Thyroid gland (tissue), 4 donors: ENCODE measurements around the gene TGFB1. TPM values are rescaled to one million over a fixed set of nuclear protein-coding genes. Genes with fewer than 3 reads are reported as not detected.

Experiments
- DNase-seq, 2 donors: peaks; one replicate each; pipeline ENCODE4 v3.0.0-alpha.2; 2019
- H3K27ac ChIP-seq, 3 donors: fragments of 200-600 bp; sonication (generic); 1 replicate in 2 of 3; 2 replicates in 1 of 3; pipeline ENCODE4 v1.5.1; 2016 to 2019; ENCODE audit warnings: mild to moderate bottlenecking in 1 of 3, moderate library complexity in 1 of 3
- H3K27me3 ChIP-seq: fragments of 200-600 bp; sonication (generic); one replicate; pipeline ENCODE4 v1.5.1; 2019
- H3K36me3 ChIP-seq, 2 donors: fragments of 200-600 bp; sonication (generic); one replicate each; pipeline ENCODE4 v1.5.1; 2016 to 2019
- H3K4me1 ChIP-seq, 2 donors: fragments of 200-600 bp; sonication (generic); one replicate each; pipeline ENCODE4 v1.5.1; 2017 to 2019
- H3K4me3 ChIP-seq, 3 donors: fragments of 200-600 bp; sonication (generic); replicated peaks in 1 of 3; 1 replicate in 2 of 3; 2 replicates in 1 of 3; pipeline ENCODE4 v1.5.1; 2016; ENCODE audit warnings: mild to moderate bottlenecking in 1 of 3
- H3K9me3 ChIP-seq: fragments of 200-600 bp; sonication (generic); one replicate; pipeline ENCODE4 v1.5.1; 2017
- POLR2A ChIP-seq, 2 donors: fragments of 450-650 bp; IDR thresholded peaks; one replicate each; pipeline ENCODE4 v1.6.1; 2017; ENCODE audit warnings: antibody characterized with exemption in 2 of 2, mild to moderate bottlenecking in 2 of 2, moderate library complexity in 1 of 2
- WGBS, 2 donors: methylation state at CpG; one replicate each; pipeline ENCODE4 v1.1.5; 2017; 5-methylcytosine and 5-hydroxymethylcytosine counted together
- intact Hi-C: fragments of 100-400 bp; cut with DNase I; formaldehyde crosslinking; loops from one replicate; pipeline ENCODE4 v1.15.1; 2023
- total RNA-seq, 4 donors: library from RNA; depleted of rRNA; stranded (reverse); fragments of >200 nt; gene quantifications; one replicate each; pipeline ENCODE4 v1.2.3, GENCODE V29; 2016
- TF ChIP-seq, protein P1 (sequence below), 6 experiments: fragments of 200-600 bp in 3 of 6; fragments of 450-650 bp in 3 of 6; sonication (generic) in 3 of 6; IDR thresholded peaks; one replicate each; pipeline ENCODE4 v1.5.1; 2016 to 2019; ENCODE audit warnings: antibody characterized with exemption in 6 of 6, mild to moderate bottlenecking in 2 of 6, inconsistent platforms in 1 of 6, moderate library complexity in 1 of 6

The TGFB1 gene
- total RNA-seq, 4 donors from 2014 or later = 9.6 to 13.7 (median 11.0) TPM

DNA sequence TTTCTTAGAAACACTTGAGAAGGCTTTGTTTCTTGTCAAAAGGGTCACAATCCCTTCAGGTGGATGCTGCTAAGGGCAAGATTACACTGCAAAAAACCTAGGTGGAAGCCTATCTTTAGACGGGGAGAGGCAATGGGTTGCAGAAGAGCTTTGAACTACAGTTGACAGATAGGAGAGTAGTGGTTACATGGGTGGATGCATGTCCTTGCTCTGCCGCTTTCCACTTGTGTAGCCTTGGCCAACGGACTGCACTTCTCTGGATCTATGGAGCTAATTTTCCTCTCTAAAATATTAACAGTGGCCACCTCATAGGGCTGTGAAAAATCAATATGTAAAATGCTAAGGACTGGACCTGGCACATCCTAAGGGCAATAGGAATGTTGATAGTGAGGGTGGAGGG, 44.9 kb upstream of the TGFB1 start:
- 25 to 34% methylated on average over 3 of the region's 3 CpGs for WGBS, 2 donors
- TF ChIP-seq, protein P1, sequence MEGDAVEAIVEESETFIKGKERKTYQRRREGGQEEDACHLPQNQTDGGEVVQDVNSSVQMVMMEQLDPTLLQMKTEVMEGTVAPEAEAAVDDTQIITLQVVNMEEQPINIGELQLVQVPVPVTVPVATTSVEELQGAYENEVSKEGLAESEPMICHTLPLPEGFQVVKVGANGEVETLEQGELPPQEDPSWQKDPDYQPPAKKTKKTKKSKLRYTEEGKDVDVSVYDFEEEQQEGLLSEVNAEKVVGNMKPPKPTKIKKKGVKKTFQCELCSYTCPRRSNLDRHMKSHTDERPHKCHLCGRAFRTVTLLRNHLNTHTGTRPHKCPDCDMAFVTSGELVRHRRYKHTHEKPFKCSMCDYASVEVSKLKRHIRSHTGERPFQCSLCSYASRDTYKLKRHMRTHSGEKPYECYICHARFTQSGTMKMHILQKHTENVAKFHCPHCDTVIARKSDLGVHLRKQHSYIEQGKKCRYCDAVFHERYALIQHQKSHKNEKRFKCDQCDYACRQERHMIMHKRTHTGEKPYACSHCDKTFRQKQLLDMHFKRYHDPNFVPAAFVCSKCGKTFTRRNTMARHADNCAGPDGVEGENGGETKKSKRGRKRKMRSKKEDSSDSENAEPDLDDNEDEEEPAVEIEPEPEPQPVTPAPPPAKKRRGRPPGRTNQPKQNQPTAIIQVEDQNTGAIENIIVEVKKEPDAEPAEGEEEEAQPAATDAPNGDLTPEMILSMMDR (IDR thresholded peaks at IDR 0.05) = no peak
- TF ChIP-seq POLR2A (IDR thresholded peaks at IDR 0.05) = no peak
- no peak for DNase-seq
- Histone ChIP-seq H3K4me1 (peaks cover 26 to 28% of the 10 kb centered on the region in 2 donors), H3K4me3 (peak overlapping the region in 2 of 3 donors; percentile 64 to 88), H3K36me3 (no peaks in the 10 kb centered on the region), H3K27me3 (no peaks in the 10 kb centered on the region), H3K9me3 (no peaks in the 10 kb centered on the region), H3K27ac (no peak overlapping the region)
- intact Hi-C loops = no loop called here

DNA sequence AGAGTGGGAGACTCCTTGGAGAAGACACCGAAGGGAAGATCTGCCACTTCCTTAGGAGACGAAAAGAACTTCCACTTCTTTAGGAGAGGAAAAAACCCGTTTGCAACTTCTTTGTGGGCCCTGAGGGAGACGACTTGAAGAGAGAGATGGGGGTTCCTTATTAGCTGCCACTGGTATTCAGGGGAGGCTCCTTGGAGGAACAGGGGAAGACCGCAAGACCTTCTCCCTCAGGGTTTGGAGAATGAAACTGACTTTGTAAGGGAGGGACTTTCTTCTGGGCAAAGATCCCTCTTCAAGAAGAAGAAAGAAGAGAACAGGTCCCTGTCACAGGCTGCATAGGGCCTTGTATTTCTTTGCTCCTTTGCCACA, 44.3 kb upstream of the TGFB1 start:
- no peak for DNase-seq
- Histone ChIP-seq H3K36me3 (no peaks in the 10 kb centered on the region), H3K27ac (peak overlapping the region; percentile 82 to 90 (median 88)), H3K27me3 (no peaks in the 10 kb centered on the region), H3K4me1 (peaks cover 21 to 23% of the 10 kb centered on the region in 2 donors), H3K9me3 (no peaks in the 10 kb centered on the region), H3K4me3 (peak overlapping the region; percentile 49 to 88 (median 64))
- 0% methylated on average over 5 of the region's 5 CpGs for WGBS, 2 donors
- no peak for TF ChIP-seq POLR2A (IDR thresholded peaks at IDR 0.05)
- intact Hi-C loops = no loop called here

DNA sequence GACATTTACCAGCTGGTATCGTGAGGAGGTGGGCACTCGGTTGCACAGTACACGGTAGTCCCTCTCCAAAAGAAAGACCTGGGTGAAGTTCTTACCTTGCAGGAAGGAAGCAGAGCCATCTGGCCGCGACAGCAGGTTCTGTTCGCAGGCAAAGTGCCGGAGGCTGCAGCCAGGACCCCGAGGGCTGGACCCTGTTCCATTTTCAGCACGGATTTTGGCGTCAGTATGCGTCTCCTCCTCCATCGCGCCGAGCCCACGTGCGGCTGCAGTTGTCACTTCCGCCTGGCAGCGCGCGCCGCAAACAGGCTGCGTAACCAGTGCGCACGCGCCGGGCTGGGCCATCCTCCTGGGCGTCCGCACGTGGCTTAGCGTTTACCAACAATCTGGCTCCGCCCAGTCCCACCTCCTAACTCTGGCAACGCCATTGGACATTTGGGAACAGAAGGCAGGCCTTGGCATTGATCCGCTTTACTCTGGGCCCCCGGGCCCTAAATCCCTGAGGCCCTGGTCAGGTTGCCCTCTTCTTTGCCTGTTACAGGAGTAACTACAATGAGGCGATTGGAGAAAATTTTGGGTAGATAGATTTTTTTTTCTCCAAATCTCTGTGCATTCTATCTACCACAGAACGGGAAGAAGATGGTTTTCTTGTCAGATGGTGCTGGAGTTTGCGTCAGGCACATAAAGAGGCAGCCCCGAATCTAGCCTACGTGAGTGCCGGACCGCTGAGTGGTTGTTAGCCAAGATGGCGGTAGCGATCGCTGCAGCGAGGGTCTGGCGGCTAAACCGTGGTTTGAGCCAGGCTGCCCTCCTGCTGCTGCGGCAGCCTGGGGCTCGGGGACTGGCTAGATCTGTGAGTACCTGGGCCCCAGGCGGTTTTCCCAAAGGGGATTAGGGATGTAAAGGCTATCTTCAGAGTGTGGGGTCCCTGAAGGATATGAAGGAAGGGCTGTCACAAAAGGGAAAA, 43.6 kb upstream of the TGFB1 start, which contains the start of the genes BCKDHA and EXOSC5:
Gene BCKDHA (plus strand): TSS at position 733 of the 964 bp plus-strand sequence. CDS start 10 bp downstream, at position 743.
Gene EXOSC5 (minus strand): TSS at position 274 of the 964 bp plus-strand sequence. CDS start 31 bp downstream, at position 243.
- Histone ChIP-seq H3K36me3 (no peaks in the 10 kb centered on the region), H3K4me1 (peaks cover 16 to 18% of the 10 kb centered on the region in 2 donors), H3K4me3 (peak within 1 kb of the TSS; percentile 49 to 88 (median 64)), H3K27ac (peak within 1 kb of the TSS; percentile 82 to 90 (median 88)), H3K9me3 (no peaks in the 10 kb centered on the region), H3K27me3 (no peaks in the 10 kb centered on the region)
- TF ChIP-seq, protein P1 (IDR thresholded peaks at IDR 0.05) = peak in 1 of 6 experiments; percentile 8
- TF ChIP-seq POLR2A (IDR thresholded peaks at IDR 0.05) = peak in 1 of 2 donors; percentile 48
- 0 to 1% methylated on average over 30 to 44 of the region's 50 CpGs for WGBS, 2 donors
- DNase-seq = peak; percentile 100
- intact Hi-C loops = no loop called here

DNA sequence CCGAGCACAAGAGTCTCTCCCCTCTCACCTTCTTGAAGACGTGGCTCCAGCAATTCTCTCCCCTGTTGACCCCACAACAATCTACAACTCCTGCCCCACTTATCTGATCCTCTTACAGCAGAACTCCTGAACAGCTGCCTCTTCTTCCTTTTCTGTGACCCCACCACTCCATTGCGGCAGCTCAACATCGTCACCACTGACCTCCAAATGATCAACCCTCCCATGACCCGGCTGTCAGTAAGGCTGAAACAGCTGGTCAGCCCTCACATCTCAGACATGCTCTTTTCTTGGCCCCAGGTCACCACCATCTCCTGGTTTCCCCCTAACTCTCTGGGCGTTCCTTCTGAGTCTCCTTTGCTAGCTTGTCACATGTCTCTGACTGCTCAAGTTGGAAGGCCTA, 41.6 kb upstream of the TGFB1 start:
- Histone ChIP-seq H3K27ac (no peak overlapping the region), H3K4me3 (no peak overlapping the region), H3K9me3 (no peaks in the 10 kb centered on the region), H3K4me1 (peaks cover 14 to 18% of the 10 kb centered on the region in 2 donors), H3K36me3 (peaks cover 0 to 8% of the 10 kb centered on the region in 2 donors), H3K27me3 (no peaks in the 10 kb centered on the region)
- no peak for DNase-seq
- 75 to 85% methylated on average over 6 of the region's 6 CpGs for WGBS, 2 donors
- TF ChIP-seq, protein P1 (IDR thresholded peaks at IDR 0.05) = no peak
- no peak for TF ChIP-seq POLR2A (IDR thresholded peaks at IDR 0.05)
- intact Hi-C loops = no loop called here

DNA sequence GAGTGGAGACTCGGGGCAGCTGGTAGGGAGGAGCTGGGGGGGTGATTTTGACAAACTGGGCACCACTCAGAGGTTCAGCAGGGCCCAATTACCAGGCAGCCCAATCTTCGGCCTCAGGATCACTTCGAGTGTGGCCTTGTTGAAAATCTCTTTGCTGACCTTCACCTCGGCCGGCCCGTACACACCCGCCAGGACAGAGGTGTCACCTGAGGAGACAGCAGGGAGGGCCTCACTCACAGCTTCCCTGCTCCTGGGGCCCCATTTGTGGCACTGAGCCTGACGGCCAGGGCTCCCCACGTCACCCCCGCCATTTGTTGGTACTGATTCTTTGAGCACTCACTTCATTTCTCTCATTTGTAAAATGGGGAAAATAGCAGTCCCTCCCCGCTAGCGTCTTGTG, 39.1 kb upstream of the TGFB1 start:
- 83 to 95% methylated on average over 12 of the region's 12 CpGs for WGBS, 2 donors
- H3K27me3 ChIP-seq = no peaks in the 10 kb centered on the region
- intact Hi-C loops = no loop called here
- no peak overlapping the region for H3K27ac ChIP-seq
- TF ChIP-seq POLR2A (IDR thresholded peaks at IDR 0.05) = no peak
- TF ChIP-seq, protein P1 (IDR thresholded peaks at IDR 0.05) = no peak
- H3K36me3 ChIP-seq = peaks cover 6 to 12% of the 10 kb centered on the region in 2 donors
- DNase-seq = no peak
- no peak overlapping the region for H3K4me3 ChIP-seq
- H3K9me3 ChIP-seq = no peaks in the 10 kb centered on the region
- peaks cover 4 to 7% of the 10 kb centered on the region in 2 donors for H3K4me1 ChIP-seq
